ENCODE results near the gene NT5C1A.

GRCh38 chr1:39701049-39701439 lies 29.1 kb upstream of the NT5C1A start:
- no peak for TF ChIP-seq CTCF (conservative IDR thresholded peaks at IDR 0.05; ENCODE audit: low read length)
- no peak for TF ChIP-seq EZH2phosphoT487 (IDR thresholded peaks at IDR 0.05; ENCODE audit: borderline replicate concordance, low read depth, low read length)

All from OCI-LY7 (cell line).